ENCODE data around the gene FADS1.

Gene FADS1

DNA sequence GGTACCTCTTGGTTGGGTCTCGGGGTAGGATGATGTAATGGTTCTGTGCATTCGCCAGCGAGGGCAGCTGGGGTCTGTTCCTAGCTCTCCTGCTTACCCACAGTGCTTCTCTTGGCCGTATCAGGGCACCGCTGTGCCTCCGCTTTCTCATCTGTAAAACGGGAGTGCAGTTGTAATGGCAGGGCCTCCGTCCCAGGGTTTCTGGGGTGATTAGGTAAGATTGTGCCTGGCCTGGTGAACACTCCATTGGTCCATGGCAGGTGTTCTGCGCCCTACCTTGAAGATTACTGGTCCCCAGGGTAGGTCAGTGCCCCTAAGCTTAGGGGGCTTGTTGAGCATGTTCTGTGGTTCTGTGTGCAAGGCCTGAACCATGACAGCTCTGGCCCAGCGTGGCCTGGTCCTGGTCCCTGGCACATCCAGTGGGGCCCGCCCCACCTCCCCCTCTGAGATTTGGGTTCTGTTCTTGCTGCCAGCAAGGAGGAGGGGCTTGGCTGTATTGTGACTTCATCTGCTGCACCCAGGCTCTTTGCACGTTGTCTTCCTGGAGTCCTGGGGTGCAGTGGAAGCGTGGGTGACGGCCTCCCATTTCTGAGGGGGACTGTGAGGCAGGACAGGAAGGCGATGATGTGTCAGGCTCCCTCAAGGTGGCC lies 59.5 kb downstream of the FADS1 start:
- no peak for DNase-seq

DNA sequence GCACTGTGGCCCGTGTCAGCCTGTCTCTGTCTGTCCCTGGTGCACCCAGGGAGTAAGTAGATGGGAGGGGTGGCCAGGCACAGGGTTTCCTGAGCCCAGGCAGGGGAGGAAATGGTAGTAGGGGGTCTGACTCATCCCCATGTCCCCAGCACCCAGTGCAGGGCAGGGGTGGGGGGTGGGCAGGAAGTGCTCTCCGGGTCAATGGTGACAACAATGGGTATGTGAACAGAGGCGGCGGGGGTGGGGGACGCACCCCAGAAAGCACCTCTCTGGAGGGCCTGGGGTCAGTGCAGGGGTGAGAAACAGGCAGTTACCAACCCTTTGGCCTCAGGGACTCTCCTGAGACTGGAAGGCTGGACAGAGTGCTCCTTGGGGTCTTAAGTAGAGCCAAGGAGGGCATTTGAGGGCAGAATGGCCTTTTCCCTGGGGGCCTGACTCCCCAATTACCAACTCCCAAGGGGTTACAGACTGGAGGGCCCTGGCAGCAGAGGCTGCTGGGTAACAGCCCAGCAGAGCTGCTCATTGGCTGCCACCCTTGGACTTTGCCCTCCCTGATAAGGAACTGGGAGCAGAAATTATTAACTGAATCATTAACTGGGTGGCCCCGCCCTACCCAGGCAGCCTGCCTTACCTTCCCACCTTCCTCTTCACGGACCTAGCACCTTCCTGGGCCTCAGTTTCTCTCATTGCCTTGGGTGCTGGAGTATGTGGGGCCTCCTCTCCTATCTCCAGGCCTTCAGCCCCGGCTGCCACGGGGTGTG lies 60.2 kb downstream of the FADS1 start:
- DNase-seq: no peak

DNA sequence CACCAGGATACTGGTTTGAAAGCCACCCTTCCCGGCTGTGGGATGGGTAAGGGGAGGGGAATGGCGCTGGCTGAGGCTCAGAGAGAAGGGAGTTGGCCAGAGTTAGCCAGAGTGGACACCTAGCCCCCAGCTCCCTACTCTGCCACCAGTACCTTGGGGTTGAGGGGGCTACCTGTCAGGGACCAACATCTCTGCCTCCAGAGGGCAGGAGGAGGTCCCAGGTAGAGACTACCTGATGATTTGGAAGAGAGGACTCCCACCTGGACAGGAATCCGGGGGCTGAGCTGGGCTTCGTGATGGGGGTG lies 60.7 kb downstream of the FADS1 start:
- no peak for DNase-seq

- DNase-seq: no peak
Observed at GRCh38 chr11:61754534-61755482, 62.0 kb downstream of the FADS1 start.

- DNase-seq: no peak
Observed at GRCh38 chr11:61753672-61754071, 63.1 kb downstream of the FADS1 start.

- no peak for DNase-seq
Observed at GRCh38 chr11:61752925-61753521, 63.8 kb downstream of the FADS1 start.

- peak; percentile 73 for DNase-seq
Observed at GRCh38 chr11:61752117-61752924, 64.5 kb downstream of the FADS1 start, which contains the start of gene MYRF. MYRF (plus strand) TSS chr11:61752636; CDS start chr11:61752745, 109 bp downstream.

GRCh38 chr11:61751384-61751783 lies 65.4 kb downstream of the FADS1 start:
- DNase-seq: no peak

- DNase-seq: no peak
Observed at GRCh38 chr11:61750631-61751273, 66.1 kb downstream of the FADS1 start.

Data from femur (tissue), 1 donor.